NCI-H524 treated with DMSO at 0.1 percent for 48 hours (cell line): ENCODE data around the gene ACTL6B.
"Not testable (repeated sequence)": the region's sequence is repeated elsewhere in the genome, so short reads cannot be mapped to it uniquely, and the experiment has no call there.

ENCODE experiments used
- DNase-seq: peaks from one replicate; lab custom pipeline; 2025; lab: John Stamatoyannopoulos, UW

The ACTL6B gene

DNA sequence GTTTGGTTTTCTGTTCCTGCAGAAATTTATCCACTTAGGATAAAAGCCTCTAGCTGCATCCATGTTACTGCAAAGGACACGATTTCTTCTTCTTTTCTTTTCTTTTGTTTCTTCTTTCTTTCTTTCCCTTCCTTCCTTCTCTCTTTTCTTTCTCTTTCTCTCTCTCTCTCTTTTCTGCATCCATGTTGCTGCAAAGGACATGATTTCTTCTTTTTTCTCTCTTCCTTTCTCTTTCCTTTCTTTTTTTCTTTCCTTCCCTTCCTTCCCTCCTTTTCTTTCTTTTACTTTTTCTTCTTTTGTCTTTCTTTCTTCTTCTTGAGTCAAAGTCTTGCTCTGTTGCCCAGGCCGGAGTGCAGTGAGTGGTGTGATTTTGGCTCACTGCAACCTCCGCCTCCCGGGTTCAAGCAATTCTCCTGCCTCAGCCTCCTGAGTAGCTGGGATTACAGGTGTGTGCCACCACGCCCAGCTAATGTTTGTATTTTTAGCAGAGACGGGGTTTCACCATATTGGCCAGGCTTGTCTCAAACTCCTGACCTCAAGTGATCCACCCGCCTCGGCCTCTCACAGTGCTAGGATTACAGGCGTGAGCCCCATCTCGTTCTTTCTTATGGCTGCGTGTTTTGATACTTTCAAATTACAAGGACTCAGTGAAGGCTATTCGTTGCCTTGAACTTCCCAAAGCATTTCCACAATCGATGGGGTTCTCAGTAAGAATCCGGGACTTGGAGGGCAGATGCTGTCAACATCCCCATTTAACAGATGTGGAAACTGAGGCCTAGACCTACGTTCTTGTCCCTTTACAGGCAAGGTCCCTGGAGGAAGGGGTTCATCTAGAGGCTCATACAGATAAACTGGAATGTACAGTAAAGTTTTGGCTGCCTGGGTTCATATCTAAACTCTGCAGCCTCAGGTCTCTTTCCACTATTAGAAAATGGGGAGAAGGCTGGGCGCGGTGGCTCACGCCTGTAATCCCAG, 15.4 kb upstream of the ACTL6B start:
- no peak for DNase-seq

GRCh38 chr7:100670074-100670473, 13.8 kb upstream of the ACTL6B start:
- DNase-seq: no peak

DNA sequence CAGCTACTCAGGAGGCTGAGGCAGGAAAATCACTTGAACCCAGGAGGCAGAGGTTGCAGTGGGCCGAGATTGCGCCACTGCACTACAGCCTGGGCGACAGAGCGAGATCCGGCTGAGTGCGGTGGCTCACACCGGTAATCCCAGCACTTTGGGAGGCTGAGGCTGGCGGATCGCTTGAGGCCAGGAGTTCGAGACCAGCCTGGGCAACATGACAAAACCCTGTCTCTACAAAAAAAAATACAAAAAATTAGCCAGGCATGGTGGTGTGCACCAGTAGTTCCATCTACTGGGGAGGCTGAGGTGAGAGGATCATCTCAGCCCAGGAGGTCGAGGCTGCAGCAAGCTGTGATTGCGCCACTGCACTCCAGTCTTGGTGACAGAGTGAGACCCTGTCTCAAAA, 12.9 kb upstream of the ACTL6B start:
- not testable (repeated sequence) for DNase-seq

GRCh38 chr7:100668069-100668449, 11.8 kb upstream of the ACTL6B start:
- DNase-seq: no peak

DNA sequence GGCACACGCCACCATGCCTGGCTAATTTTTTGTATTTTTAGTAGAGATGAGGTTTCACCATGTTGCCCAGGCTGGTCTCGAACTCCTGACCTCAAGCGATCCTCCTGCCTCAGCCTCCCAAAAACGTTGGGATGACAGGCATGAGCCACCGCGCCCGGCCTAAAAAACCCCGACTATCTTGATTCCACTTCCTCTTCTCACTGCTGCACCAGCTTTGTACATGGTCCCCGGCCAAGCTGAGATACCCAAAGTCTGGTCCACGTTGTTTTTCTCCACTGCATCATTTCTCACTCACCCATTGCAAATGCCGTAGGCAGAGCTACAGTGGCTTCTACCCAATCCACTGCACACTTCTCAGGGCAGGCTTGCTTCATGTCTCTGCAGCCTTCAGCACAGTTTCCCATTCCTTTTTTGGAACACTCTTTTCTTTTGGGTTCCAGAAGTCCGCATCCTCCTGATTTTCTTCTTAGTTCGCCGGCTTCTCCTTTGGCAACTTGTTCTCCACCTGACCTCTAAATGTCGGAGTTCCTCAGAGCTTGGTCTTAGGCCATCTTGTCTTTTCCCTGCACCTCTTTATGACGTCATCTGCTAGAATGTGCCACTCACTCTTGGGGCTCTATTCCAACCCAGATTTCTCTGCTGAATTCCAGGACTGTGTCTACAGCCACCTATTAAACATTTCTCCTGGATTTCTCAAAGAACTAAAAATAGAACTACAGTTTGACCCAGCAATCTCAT, 11.3 kb upstream of the ACTL6B start:
- no peak for DNase-seq

- DNase-seq: no peak
Measured at GRCh38 chr7:100665168-100665726, 9.0 kb upstream of the ACTL6B start.

DNA sequence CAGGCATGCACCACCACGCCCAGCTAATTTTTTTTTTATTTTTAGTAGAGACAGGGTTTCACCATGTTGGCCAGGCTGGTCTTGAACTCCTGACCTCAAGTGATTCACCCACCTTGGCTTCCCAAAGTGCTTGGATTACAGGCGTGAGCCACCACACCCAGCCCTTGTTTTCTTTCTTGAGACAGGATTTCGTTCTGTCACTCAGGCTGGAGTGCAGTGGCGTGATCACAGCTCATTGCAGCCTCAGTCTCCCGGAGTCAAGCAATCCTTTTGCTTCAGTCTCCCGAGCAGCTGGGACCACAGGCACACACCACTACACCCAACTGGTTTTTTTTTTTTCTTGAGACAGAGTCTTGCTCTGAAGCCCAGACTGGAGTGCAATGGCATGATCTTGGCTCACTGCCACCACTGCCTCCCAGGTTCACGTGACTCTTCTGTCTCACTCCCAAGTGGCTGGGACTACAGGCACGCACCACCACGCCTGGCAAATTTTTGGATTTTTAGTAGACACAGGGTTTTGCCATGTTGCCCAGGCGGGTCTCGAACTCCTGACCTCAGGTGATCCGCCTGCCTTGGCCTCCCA, 6.0 kb upstream of the ACTL6B start:
- DNase-seq: not testable (repeated sequence)

DNA sequence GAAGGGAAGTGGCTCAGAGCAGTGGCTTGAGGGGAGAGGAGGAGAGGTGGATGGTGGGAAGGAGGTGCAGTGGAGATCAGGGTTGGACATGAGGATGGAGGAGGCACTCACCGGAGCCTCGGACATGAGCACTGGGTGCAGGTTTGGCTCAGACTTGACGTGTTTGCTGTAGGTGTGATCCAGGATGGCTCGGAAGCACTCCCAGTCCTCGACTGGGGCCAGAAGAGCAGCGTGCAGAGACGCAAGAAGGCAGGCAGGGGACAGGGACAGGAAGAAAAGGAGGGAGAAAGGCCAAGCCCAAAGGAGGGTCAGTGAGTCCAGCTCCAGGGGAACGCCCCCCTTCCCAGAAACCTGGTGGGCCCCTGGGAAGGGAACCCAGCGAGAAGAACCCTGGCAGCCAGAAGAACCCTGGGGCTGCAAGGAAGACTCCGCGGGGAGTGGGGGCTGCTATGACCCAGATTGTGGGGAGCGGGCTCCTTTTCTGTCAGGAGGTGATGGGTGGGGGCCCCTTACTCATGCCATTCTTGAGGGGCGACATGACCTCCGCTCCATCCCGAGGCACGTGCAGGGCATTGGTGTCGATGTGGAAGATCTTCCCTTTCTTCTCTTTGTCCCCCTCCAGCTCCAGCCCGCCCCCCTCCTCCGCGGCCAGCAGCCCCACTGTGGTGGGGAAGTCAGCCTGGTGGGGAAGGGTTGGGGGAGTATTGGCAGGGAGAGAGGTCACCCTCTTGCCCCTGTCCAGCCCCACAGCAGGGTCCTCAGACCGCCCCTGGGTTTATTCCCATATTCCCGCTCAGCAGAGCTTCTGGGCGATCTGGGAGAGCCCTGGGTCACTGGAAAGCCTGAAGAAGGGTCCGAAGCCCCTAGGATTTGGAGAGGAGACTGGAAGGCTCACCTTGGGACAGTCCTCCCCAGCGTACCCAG, 1.1 kb downstream of the ACTL6B start:
- DNase-seq: no peak

GRCh38 chr7:100649826-100650565, 6.3 kb downstream of the ACTL6B start:
- no peak for DNase-seq

- DNase-seq: no peak
Measured at GRCh38 chr7:100642534-100642907, 13.7 kb downstream of the ACTL6B start.

GRCh38 chr7:100641860-100642533, 14.3 kb downstream of the ACTL6B start:
- DNase-seq: no peak

DNA sequence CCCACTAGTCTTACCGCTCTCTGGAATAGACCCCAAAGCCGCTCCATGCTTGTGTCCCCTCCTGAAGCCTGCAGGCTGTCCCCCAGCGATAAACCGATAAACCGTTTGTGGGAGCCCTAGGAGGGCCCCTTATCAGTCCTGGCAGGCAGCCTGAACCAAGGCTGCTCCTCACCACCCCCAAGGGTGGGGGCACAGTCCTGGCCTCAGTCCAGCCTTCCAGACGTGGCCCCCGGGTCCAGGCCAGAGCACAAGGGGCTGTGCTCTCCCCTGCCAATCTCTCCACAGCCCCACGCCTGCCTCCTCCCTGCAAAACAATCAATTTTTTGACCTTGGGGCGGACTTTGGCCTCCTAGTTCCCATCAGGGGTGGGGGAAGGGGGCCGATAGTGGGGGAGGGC, 14.8 kb downstream of the ACTL6B start, which contains the start of gene TFR2:
Gene TFR2, minus strand, starts transcription at position 90 of the 397 bp plus-strand sequence. Its CDS starts 43 bp downstream, at position 47.
- DNase-seq: no peak

- DNase-seq: no peak
Measured at GRCh38 chr7:100640517-100641440, 15.5 kb downstream of the ACTL6B start.

DNA sequence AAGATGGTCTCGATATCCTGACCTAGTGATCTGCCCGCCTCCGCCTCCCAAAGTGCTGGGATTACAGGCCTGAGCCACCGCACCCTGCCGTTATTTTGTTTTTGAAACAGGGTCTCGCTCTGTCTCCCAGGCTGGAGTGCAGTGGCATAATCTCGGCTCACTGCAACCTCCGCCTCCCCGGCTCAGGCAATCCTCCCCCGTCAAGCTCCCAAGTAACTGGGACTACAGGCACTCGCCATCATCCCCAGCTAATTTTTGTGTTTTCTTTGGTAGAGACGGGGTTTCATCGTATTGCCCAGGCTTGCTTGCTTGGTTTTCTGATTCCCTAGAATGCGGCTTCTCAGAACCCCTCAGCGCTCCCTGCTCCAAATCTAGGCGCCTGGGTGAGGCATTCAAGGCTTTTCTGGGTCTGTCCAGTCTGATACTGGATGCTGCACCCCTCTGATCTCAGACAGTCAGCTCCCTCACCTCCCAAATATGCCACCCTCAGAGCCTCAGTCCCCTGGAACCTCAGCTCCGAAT, 16.2 kb downstream of the ACTL6B start:
- no peak for DNase-seq

- no peak for DNase-seq
Measured at GRCh38 chr7:100632951-100633717, 23.1 kb downstream of the ACTL6B start.

GRCh38 chr7:100630066-100630465, 26.2 kb downstream of the ACTL6B start:
- no peak for DNase-seq

DNA sequence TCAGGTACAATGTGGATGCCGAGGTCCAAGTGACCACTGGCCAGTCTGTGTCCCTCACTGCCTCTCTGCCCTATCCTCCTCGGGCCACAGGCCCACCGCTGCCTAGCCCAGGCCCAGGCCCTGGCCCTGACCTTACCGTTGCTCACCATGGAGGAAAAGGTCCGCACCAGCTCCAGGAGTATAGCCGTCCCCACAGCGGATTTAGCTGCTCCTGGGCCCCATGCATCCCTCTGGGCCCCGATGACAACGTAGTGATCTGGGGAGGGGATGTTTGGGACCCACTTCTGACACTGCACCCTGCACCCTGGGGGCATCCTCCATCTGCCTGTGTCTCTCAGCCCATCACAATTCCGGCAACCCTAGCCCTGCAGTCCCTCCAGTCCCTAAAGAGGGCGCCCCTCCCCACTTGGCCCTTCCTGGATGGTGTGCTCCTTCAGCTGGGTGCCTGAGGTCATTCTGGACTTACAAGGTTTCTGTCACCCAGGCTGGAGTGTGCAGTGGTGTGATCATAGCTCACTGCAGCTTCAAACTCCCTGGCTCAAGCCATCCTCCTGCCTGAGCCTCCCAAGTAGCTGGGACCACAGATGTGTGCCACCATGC, 27.0 kb downstream of the ACTL6B start:
- no peak for DNase-seq

- DNase-seq: no peak
Measured at GRCh38 chr7:100627238-100627549, 29.1 kb downstream of the ACTL6B start.
